Esophagus muscularis mucosa (tissue), 4 donors: ENCODE results near the gene NIPBL. TPM values are rescaled to one million over a fixed set of nuclear protein-coding genes. Genes with fewer than 3 reads are reported as not detected.
"Not testable (repeated sequence)": the region's sequence is repeated elsewhere in the genome, so short reads cannot be mapped to it uniquely, and the experiment has no call there.

Source experiments
- DNase-seq: peaks from one replicate; pipeline ENCODE4 v3.0.0-alpha.2; 2017; ENCODE audit errors: extremely low spot score
- H3K27ac ChIP-seq, 4 donors: fragments of 200-600 bp; sonication (generic); replicated peaks in 1 of 4; 1 replicate in 3 of 4; 2 replicates in 1 of 4; pipeline ENCODE4 v1.5.1; 2016 to 2019; ENCODE audit warnings: mild to moderate bottlenecking in 1 of 4
- H3K27me3 ChIP-seq, 4 donors: fragments of 200-600 bp; sonication (generic); one replicate each; pipeline versions ENCODE4 v1.5.1 to v1.6.0; 2016 to 2019
- H3K36me3 ChIP-seq, 4 donors: fragments of 200-600 bp; sonication (generic); one replicate each; pipeline ENCODE4 v1.5.1; 2016 to 2019
- H3K4me1 ChIP-seq, 4 donors: fragments of 200-600 bp; sonication (generic); one replicate each; pipeline ENCODE4 v1.5.1; 2016 to 2019
- H3K4me3 ChIP-seq, 4 donors: fragments of 200-600 bp; sonication (generic); 1 replicate in 2 of 4; 2 replicates in 2 of 4; pipeline ENCODE4 v1.5.1; 2016 to 2019; ENCODE audit warnings: mild to moderate bottlenecking in 4 of 4, moderate library complexity in 1 of 4
- H3K9me3 ChIP-seq, 4 donors: fragments of 200-600 bp; sonication (generic); 1 replicate in 3 of 4; 2 replicates in 1 of 4; pipeline ENCODE4 v1.5.1; 2016 to 2019
- CTCF ChIP-seq, 3 experiments: fragments of 200-600 bp in 2 of 3; fragments of 450-650 bp in 1 of 3; sonication (generic) in 2 of 3; IDR thresholded peaks; one replicate each; pipeline ENCODE4 v1.5.1; 2017 to 2019; ENCODE audit warnings: antibody characterized with exemption in 3 of 3, mild to moderate bottlenecking in 2 of 3, moderate library complexity in 1 of 3
- EP300 ChIP-seq: sonication (generic); formaldehyde crosslinking; IDR thresholded peaks from one replicate; pipeline ENCODE4 v1.6.1; 2017; ENCODE audit warnings: antibody characterized with exemption
- POLR2A ChIP-seq: fragments of 450-650 bp; IDR thresholded peaks from one replicate; pipeline ENCODE4 v1.6.1; 2017; ENCODE audit warnings: antibody characterized with exemption, moderate library complexity, mild to moderate bottlenecking, low read depth
- POLR2AphosphoS5 ChIP-seq, 2 donors: sonication (generic); formaldehyde crosslinking; IDR thresholded peaks; one replicate each; pipeline ENCODE4 v1.6.1; 2017; ENCODE audit warnings: antibody characterized with exemption in 2 of 2
- WGBS: methylation state at CpG from one replicate; pipeline ENCODE4 v1.1.5; 2018; 5-methylcytosine and 5-hydroxymethylcytosine counted together
- intact Hi-C: fragments of 100-400 bp; cut with DNase I; formaldehyde crosslinking; loops from one replicate; pipeline ENCODE4 v1.15.1; 2023
- total RNA-seq, 4 donors: library from RNA; depleted of rRNA; stranded (reverse); fragments of >200 nt; gene quantifications; one replicate each; pipeline versions ENCODE4 v1.1.0 to v1.2.1, GENCODE V29; 2016

Gene NIPBL
- total RNA-seq, 4 donors from 2014 or later, result 38.9 to 50.3 (median 40.0) TPM

GRCh38 chr5:36901856-36902255, 25.3 kb downstream of the NIPBL start:
- no peak for TF ChIP-seq POLR2A
- no peak for TF ChIP-seq CTCF (IDR thresholded peaks at IDR 0.05)
- TF ChIP-seq EP300, result no peak
- 93% methylated on average over 3 of the region's 3 CpGs for WGBS

GRCh38 chr5:36902353-36902752, 25.8 kb downstream of the NIPBL start:
- intact Hi-C loops, result no loop called here
- Histone ChIP-seq H3K27me3 (no peaks in the 10 kb centered on the region), H3K27ac (no peak overlapping the region), H3K4me1 (peaks cover 29 to 52% (median 37%) of the 10 kb centered on the region in 4 donors), H3K36me3 (no peaks in the 10 kb centered on the region), H3K4me3 (no peak overlapping the region), H3K9me3 (peaks cover 0 to 9% (median 4%) of the 10 kb centered on the region in 4 donors)
- WGBS, result 100% methylated on average over 1 of the region's 1 CpG
- TF ChIP-seq POLR2AphosphoS5 (IDR thresholded peaks at IDR 0.05), result no peak
- DNase-seq, result no peak

More at GRCh38 chr5:36901856-36902255, 25.3 kb downstream of the NIPBL start:
- no peaks in the 10 kb centered on the region for H3K36me3 ChIP-seq
- no peak for DNase-seq
- peaks cover 27 to 52% (median 42%) of the 10 kb centered on the region in 4 donors for H3K4me1 ChIP-seq
- intact Hi-C loops, result no loop called here
- no peaks in the 10 kb centered on the region for H3K27me3 ChIP-seq
- peaks cover 0 to 9% (median 4%) of the 10 kb centered on the region in 4 donors for H3K9me3 ChIP-seq
- H3K27ac ChIP-seq, result no peak overlapping the region
- no peak overlapping the region for H3K4me3 ChIP-seq

GRCh38 chr5:36904677-36905076, 28.1 kb downstream of the NIPBL start:
- DNase-seq, result no peak
- Histone ChIP-seq H3K4me1 (peaks cover 28 to 45% (median 33%) of the 10 kb centered on the region in 4 donors), H3K27me3 (no peaks in the 10 kb centered on the region), H3K4me3 (no peak overlapping the region), H3K36me3 (no peaks in the 10 kb centered on the region), H3K27ac (no peak overlapping the region), H3K9me3 (peaks cover 0 to 9% (median 4%) of the 10 kb centered on the region in 4 donors)
- intact Hi-C loops, result no loop called here
- TF ChIP-seq CTCF (IDR thresholded peaks at IDR 0.05) (no peak), EP300 (no peak), POLR2AphosphoS5 (IDR thresholded peaks at IDR 0.05) (no peak), POLR2A (no peak)
- 94% methylated on average over 2 of the region's 2 CpGs for WGBS

GRCh38 chr5:36908544-36909260, 32.1 kb downstream of the NIPBL start:
- Histone ChIP-seq H3K27me3 (no peaks in the 10 kb centered on the region), H3K27ac (no peak overlapping the region), H3K9me3 (no peaks in the 10 kb centered on the region), H3K4me1 (peaks cover 37 to 56% (median 41%) of the 10 kb centered on the region in 4 donors), H3K4me3 (no peak overlapping the region), H3K36me3 (no peaks in the 10 kb centered on the region)
- TF ChIP-seq POLR2A (no peak), CTCF (IDR thresholded peaks at IDR 0.05) (no peak), POLR2AphosphoS5 (IDR thresholded peaks at IDR 0.05) (no peak), EP300 (no peak)
- 65% methylated on average over 2 of the region's 2 CpGs for WGBS
- intact Hi-C loops, result no loop called here
- no peak for DNase-seq

GRCh38 chr5:36915653-36916052, 39.1 kb downstream of the NIPBL start:
- no peaks in the 10 kb centered on the region for H3K27me3 ChIP-seq
- no peak overlapping the region for H3K27ac ChIP-seq
- H3K9me3 ChIP-seq, result no peaks in the 10 kb centered on the region
- no peak for DNase-seq
- no peaks in the 10 kb centered on the region for H3K36me3 ChIP-seq
- H3K4me1 ChIP-seq, result peaks cover 36 to 46% (median 40%) of the 10 kb centered on the region in 4 donors
- intact Hi-C loops, result no loop called here
- no peak overlapping the region for H3K4me3 ChIP-seq
- no peak for TF ChIP-seq EP300
- no peak for TF ChIP-seq POLR2A
- TF ChIP-seq POLR2AphosphoS5 (IDR thresholded peaks at IDR 0.05), result no peak
- no peak for TF ChIP-seq CTCF (IDR thresholded peaks at IDR 0.05)

- H3K4me3 ChIP-seq, H3K27me3 ChIP-seq, intact Hi-C loops, H3K9me3 ChIP-seq, H3K27ac ChIP-seq, DNase-seq, H3K36me3 ChIP-seq: not testable (repeated sequence)
- peaks cover 33 to 49% (median 40%) of the 10 kb centered on the region in 4 donors for H3K4me1 ChIP-seq
- WGBS, result 100% methylated on average over 3 of the region's 4 CpGs
Measured at GRCh38 chr5:36916614-36917013, 40.0 kb downstream of the NIPBL start.

GRCh38 chr5:36917358-36917757, 40.8 kb downstream of the NIPBL start:
- H3K9me3 ChIP-seq, DNase-seq, H3K36me3 ChIP-seq, H3K4me3 ChIP-seq, intact Hi-C loops, H3K27ac ChIP-seq, H3K27me3 ChIP-seq: not testable (repeated sequence)
- WGBS, result 100% methylated on average over 1 of the region's 1 CpG
- H3K4me1 ChIP-seq, result peaks cover 28 to 54% (median 42%) of the 10 kb centered on the region in 4 donors
